ENCODE data around the gene RICTOR.

- no peak for TF ChIP-seq OSR2 (tag by site-specific recombination; IDR thresholded peaks at IDR 0.05)
- TF ChIP-seq, protein P1, sequence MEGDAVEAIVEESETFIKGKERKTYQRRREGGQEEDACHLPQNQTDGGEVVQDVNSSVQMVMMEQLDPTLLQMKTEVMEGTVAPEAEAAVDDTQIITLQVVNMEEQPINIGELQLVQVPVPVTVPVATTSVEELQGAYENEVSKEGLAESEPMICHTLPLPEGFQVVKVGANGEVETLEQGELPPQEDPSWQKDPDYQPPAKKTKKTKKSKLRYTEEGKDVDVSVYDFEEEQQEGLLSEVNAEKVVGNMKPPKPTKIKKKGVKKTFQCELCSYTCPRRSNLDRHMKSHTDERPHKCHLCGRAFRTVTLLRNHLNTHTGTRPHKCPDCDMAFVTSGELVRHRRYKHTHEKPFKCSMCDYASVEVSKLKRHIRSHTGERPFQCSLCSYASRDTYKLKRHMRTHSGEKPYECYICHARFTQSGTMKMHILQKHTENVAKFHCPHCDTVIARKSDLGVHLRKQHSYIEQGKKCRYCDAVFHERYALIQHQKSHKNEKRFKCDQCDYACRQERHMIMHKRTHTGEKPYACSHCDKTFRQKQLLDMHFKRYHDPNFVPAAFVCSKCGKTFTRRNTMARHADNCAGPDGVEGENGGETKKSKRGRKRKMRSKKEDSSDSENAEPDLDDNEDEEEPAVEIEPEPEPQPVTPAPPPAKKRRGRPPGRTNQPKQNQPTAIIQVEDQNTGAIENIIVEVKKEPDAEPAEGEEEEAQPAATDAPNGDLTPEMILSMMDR (tag by site-specific recombination; IDR thresholded peaks at IDR 0.05), result no peak
Observed at GRCh38 chr5:39057734-39058133, 16.5 kb downstream of the RICTOR start.
